HEK293 (cell line): ENCODE measurements around the gene CEP170B.

ENCODE experiments used
- CTCF ChIA-PET: fragments of 350-600 bp; formaldehyde crosslinking; extraction: SDS; loops from one replicate; lab custom pipeline; 2021; ENCODE audit warnings: antibody characterized with exemption; lab: Yijun Ruan, JAX
- POLR2A ChIA-PET: fragments of 300-600 bp; formaldehyde crosslinking; extraction: SDS; loops from one replicate; lab custom pipeline; 2020; ENCODE audit warnings: antibody characterized with exemption, inconsistent platforms; lab: Yijun Ruan, JAX
- H3K27ac ChIP-seq: fragments of 200-500 bp; sonication (Bioruptor generic); 2 replicates; pipeline ENCODE4 v1.5.1; 2014; ENCODE audit warnings: low read depth, low read length, control low read depth, inconsistent platforms; ENCODE audit errors: extremely low read depth
- H3K36me3 ChIP-seq, 2 experiments: fragments of 200-500 bp in 1 of 2; sonication (Bioruptor generic) in 1 of 2; 1 replicate in 1 of 2; 2 replicates in 1 of 2; pipeline ENCODE4 v1.5.1; 2014 to 2017; ENCODE audit warnings: inconsistent platforms in 2 of 2, low read length in 2 of 2; ENCODE audit not compliant: control insufficient read depth in 2 of 2, insufficient read depth in 1 of 2
- H3K4me1 ChIP-seq: fragments of 200-500 bp; sonication (Bioruptor generic); 2 replicates; pipeline ENCODE4 v1.5.1; 2014; ENCODE audit warnings: mild to moderate bottlenecking, low read length, inconsistent platforms; ENCODE audit not compliant: control insufficient read depth, insufficient read depth
- H3K4me3 ChIP-seq: 2 replicates; pipeline ENCODE4 v1.5.1; 2011; ENCODE audit warnings: low read depth, mild to moderate bottlenecking, control low read depth, low read length, moderate library complexity
- H3K9me3 ChIP-seq: fragments of 200-500 bp; sonication (Bioruptor generic); 2 replicates; pipeline ENCODE4 v1.5.1; 2014; ENCODE audit warnings: low read depth, low read length, inconsistent platforms; ENCODE audit not compliant: control insufficient read depth, insufficient read depth
- BCL11B ChIP-seq: fragments of 450-650 bp; formaldehyde crosslinking; IDR thresholded peaks from 2 replicates; pipeline ENCODE4 v1.5.1; 2016; ENCODE audit warnings: low read depth, missing biosample characterization, missing genetic modification characterization
- FEZF1 ChIP-seq: fragments of 450-650 bp; formaldehyde crosslinking; IDR thresholded peaks from 2 replicates; pipeline ENCODE4 v1.5.1; 2016; ENCODE audit warnings: missing biosample characterization, missing genetic modification characterization
- IKZF3 ChIP-seq: fragments of 450-650 bp; IDR thresholded peaks from 2 replicates; pipeline ENCODE4 v1.5.0; 2018; ENCODE audit warnings: missing biosample characterization, mild to moderate bottlenecking, missing genetic modification characterization, moderate library complexity
- KLF1 ChIP-seq: fragments of 450-650 bp; formaldehyde crosslinking; IDR thresholded peaks from 2 replicates; pipeline ENCODE4 v1.5.1; 2016; ENCODE audit warnings: missing biosample characterization, missing genetic modification characterization
- OSR2 ChIP-seq: fragments of 450-650 bp; formaldehyde crosslinking; IDR thresholded peaks from 2 replicates; pipeline ENCODE4 v1.5.1; 2016; ENCODE audit warnings: missing biosample characterization, missing genetic modification characterization
- TRIM28 ChIP-seq: IDR thresholded peaks from 2 replicates; pipeline ENCODE4 v1.6.1; 2011; ENCODE audit warnings: low read length, control low read depth, borderline replicate concordance
- YY1 ChIP-seq: fragments of 450-650 bp; formaldehyde crosslinking; IDR thresholded peaks from 2 replicates; pipeline ENCODE4 v1.5.1; 2018; ENCODE audit warnings: missing biosample characterization, missing genetic modification characterization
- ZBTB20 ChIP-seq: fragments of 450-650 bp; formaldehyde crosslinking; IDR thresholded peaks from 2 replicates; pipeline ENCODE4 v1.5.1; 2016; ENCODE audit warnings: missing biosample characterization, missing genetic modification characterization
- ZBTB8A ChIP-seq: fragments of 450-650 bp; formaldehyde crosslinking; IDR thresholded peaks from 2 replicates; pipeline ENCODE4 v1.5.1; 2016; ENCODE audit warnings: missing biosample characterization, missing genetic modification characterization
- ZFHX2 ChIP-seq: fragments of 450-650 bp; formaldehyde crosslinking; conservative IDR thresholded peaks from 2 replicates; pipeline ENCODE4 v1.5.1; 2016; ENCODE audit warnings: missing biosample characterization, missing genetic modification characterization
- ZNF133 ChIP-seq: fragments of 450-650 bp; formaldehyde crosslinking; IDR thresholded peaks from 2 replicates; pipeline ENCODE4 v1.5.1; 2016; ENCODE audit warnings: missing biosample characterization, missing genetic modification characterization
- ZNF146 ChIP-seq: fragments of 450-650 bp; formaldehyde crosslinking; IDR thresholded peaks from 2 replicates; pipeline ENCODE4 v1.5.1; 2016; ENCODE audit warnings: missing biosample characterization, missing genetic modification characterization
- ZNF280D ChIP-seq: fragments of 450-650 bp; formaldehyde crosslinking; IDR thresholded peaks from 2 replicates; pipeline ENCODE4 v1.5.1; 2016; ENCODE audit warnings: missing biosample characterization, missing genetic modification characterization
- ZNF324 ChIP-seq: fragments of 450-650 bp; formaldehyde crosslinking; IDR thresholded peaks from 2 replicates; pipeline ENCODE4 v1.5.1; 2016; ENCODE audit warnings: missing biosample characterization, missing genetic modification characterization
- ZNF362 ChIP-seq: fragments of 450-650 bp; formaldehyde crosslinking; IDR thresholded peaks from 2 replicates; pipeline ENCODE4 v1.5.1; 2016; ENCODE audit warnings: missing biosample characterization, missing genetic modification characterization
- ZNF404 ChIP-seq: fragments of 450-650 bp; formaldehyde crosslinking; IDR thresholded peaks from 2 replicates; pipeline ENCODE4 v1.5.1; 2017; ENCODE audit warnings: missing biosample characterization, missing genetic modification characterization
- ZNF558 ChIP-seq: fragments of 450-650 bp; formaldehyde crosslinking; IDR thresholded peaks from 2 replicates; pipeline ENCODE4 v1.5.1; 2016; ENCODE audit warnings: missing biosample characterization, missing genetic modification characterization
- ZNF660 ChIP-seq: fragments of 450-650 bp; IDR thresholded peaks from 2 replicates; pipeline ENCODE4 v1.5.1; 2018; ENCODE audit warnings: missing biosample characterization, mild to moderate bottlenecking, missing genetic modification characterization
- ZNF701 ChIP-seq: fragments of 450-650 bp; formaldehyde crosslinking; IDR thresholded peaks from 2 replicates; pipeline ENCODE4 v1.5.1; 2016; ENCODE audit warnings: missing biosample characterization, missing genetic modification characterization
- ZNF747 ChIP-seq: fragments of 450-650 bp; formaldehyde crosslinking; IDR thresholded peaks from 2 replicates; pipeline ENCODE4 v1.5.1; 2016; ENCODE audit warnings: missing biosample characterization, missing genetic modification characterization
- ZNF837 ChIP-seq: fragments of 450-650 bp; formaldehyde crosslinking; IDR thresholded peaks from 2 replicates; pipeline ENCODE4 v1.5.1; 2016; ENCODE audit warnings: missing biosample characterization, missing genetic modification characterization
- TF ChIP-seq, protein P1 (sequence below): fragments of 450-650 bp; formaldehyde crosslinking; IDR thresholded peaks from 2 replicates; pipeline ENCODE4 v1.5.1; 2017; ENCODE audit warnings: missing biosample characterization, mild to moderate bottlenecking, missing genetic modification characterization, moderate library complexity
- TF ChIP-seq, protein P2 (sequence below): fragments of 450-650 bp; formaldehyde crosslinking; IDR thresholded peaks from 2 replicates; pipeline ENCODE4 v1.5.1; 2017; ENCODE audit warnings: missing biosample characterization, missing genetic modification characterization
- TF ChIP-seq, protein P3 (sequence below): fragments of 450-650 bp; IDR thresholded peaks from 2 replicates; pipeline ENCODE4 v1.5.1; 2018; ENCODE audit warnings: missing biosample characterization, mild to moderate bottlenecking, missing genetic modification characterization

The CEP170B gene

GRCh38 chr14:104937694-104938365 is 72.8 kb downstream of the CEP170B start:
- no peaks in the 10 kb centered on the region for H3K9me3 ChIP-seq
- H3K36me3 ChIP-seq: no peaks in the 10 kb centered on the region
- H3K4me3 ChIP-seq: no peak overlapping the region
- TF ChIP-seq KLF1 (tag by site-specific recombination): no peak
- no peak for TF ChIP-seq ZNF146 (tag by site-specific recombination)
- no peak for TF ChIP-seq ZNF660 (tag by site-specific recombination)
- CTCF ChIA-PET: interaction anchor here (0.6 to 1.2 kb wide), 3 partner anchors 36 to 152 kb away, joined by 4 to 5 read pairs (median 4); no protein-coding TSS in a partner anchor
- no peak overlapping the region for H3K27ac ChIP-seq
- POLR2A ChIA-PET: no interaction called here
- no peaks in the 10 kb centered on the region for H3K4me1 ChIP-seq

- POLR2A ChIA-PET: no interaction called here
- TF ChIP-seq ZNF747 (no peak), ZNF701 (no peak), OSR2 (tag by site-specific recombination) (no peak), ZNF324 (tag by site-specific recombination) (no peak), ZBTB8A (tag by site-specific recombination) (no peak), ZNF404 (tag by site-specific recombination) (no peak), IKZF3 (no peak), ZNF362 (tag by site-specific recombination) (no peak), ZNF558 (no peak), YY1 (tag by site-specific recombination) (no peak), ZNF133 (tag by site-specific recombination) (no peak), BCL11B (tag by site-specific recombination) (no peak), FEZF1 (tag by site-specific recombination) (no peak), ZNF837 (tag by site-specific recombination) (no peak)
- TF ChIP-seq, protein P1, sequence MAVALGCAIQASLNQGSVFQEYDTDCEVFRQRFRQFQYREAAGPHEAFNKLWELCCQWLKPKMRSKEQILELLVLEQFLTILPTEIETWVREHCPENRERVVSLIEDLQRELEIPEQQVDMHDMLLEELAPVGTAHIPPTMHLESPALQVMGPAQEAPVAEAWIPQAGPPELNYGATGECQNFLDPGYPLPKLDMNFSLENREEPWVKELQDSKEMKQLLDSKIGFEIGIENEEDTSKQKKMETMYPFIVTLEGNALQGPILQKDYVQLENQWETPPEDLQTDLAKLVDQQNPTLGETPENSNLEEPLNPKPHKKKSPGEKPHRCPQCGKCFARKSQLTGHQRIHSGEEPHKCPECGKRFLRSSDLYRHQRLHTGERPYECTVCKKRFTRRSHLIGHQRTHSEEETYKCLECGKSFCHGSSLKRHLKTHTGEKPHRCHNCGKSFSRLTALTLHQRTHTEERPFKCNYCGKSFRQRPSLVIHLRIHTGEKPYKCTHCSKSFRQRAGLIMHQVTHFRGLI: no peak
- Histone ChIP-seq H3K27ac (no peak overlapping the region), H3K4me3 (no peak overlapping the region), H3K4me1 (no peaks in the 10 kb centered on the region), H3K9me3 (no peaks in the 10 kb centered on the region), H3K36me3 (no peaks in the 10 kb centered on the region)
- CTCF ChIA-PET: interaction anchor here (1.2 kb wide), 1 partner anchor 42 kb away, joined by 5 read pairs; no protein-coding TSS in a partner anchor
Observed at GRCh38 chr14:104938436-104938835, 73.4 kb downstream of the CEP170B start.

DNA sequence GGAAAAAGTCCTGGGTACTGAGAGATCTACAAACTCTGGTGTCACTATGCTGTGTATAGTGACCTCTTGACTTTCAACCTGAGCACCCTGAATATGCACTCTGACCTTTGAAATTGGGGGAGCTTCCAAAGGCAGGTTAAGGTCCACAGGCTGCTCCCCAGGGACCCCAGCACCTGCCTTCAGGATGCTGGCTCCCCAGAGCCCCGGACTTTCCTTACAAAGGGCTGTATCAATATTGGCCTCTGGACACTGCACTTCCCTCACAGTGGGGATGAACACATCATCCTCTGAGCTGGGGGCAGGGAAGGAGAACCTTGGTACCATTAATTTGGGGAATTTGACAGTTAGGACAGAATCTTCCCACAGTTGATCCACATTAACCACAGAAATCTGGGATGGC is 73.9 kb downstream of the CEP170B start:
- Histone ChIP-seq H3K27ac (no peak overlapping the region), H3K36me3 (no peaks in the 10 kb centered on the region), H3K4me1 (no peaks in the 10 kb centered on the region), H3K4me3 (no peak overlapping the region), H3K9me3 (no peaks in the 10 kb centered on the region)
- ChIA-PET CTCF (no interaction called here), POLR2A (interaction anchor here (1.3 kb wide), 1 partner anchor 30 kb away, joined by 4 read pairs; no protein-coding TSS in a partner anchor)
- TF ChIP-seq, protein P2, sequence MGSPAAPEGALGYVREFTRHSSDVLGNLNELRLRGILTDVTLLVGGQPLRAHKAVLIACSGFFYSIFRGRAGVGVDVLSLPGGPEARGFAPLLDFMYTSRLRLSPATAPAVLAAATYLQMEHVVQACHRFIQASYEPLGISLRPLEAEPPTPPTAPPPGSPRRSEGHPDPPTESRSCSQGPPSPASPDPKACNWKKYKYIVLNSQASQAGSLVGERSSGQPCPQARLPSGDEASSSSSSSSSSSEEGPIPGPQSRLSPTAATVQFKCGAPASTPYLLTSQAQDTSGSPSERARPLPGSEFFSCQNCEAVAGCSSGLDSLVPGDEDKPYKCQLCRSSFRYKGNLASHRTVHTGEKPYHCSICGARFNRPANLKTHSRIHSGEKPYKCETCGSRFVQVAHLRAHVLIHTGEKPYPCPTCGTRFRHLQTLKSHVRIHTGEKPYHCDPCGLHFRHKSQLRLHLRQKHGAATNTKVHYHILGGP: no peak
- TF ChIP-seq TRIM28: no peak
- no peak for TF ChIP-seq ZFHX2 (tag by site-specific recombination)
- TF ChIP-seq ZBTB20 (tag by site-specific recombination): no peak
- TF ChIP-seq, protein P3, sequence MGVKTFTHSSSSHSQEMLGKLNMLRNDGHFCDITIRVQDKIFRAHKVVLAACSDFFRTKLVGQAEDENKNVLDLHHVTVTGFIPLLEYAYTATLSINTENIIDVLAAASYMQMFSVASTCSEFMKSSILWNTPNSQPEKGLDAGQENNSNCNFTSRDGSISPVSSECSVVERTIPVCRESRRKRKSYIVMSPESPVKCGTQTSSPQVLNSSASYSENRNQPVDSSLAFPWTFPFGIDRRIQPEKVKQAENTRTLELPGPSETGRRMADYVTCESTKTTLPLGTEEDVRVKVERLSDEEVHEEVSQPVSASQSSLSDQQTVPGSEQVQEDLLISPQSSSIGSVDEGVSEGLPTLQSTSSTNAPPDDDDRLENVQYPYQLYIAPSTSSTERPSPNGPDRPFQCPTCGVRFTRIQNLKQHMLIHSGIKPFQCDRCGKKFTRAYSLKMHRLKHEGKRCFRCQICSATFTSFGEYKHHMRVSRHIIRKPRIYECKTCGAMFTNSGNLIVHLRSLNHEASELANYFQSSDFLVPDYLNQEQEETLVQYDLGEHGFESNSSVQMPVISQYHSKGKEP (tag by site-specific recombination): no peak
- no peak for TF ChIP-seq ZNF280D (tag by site-specific recombination)
